ENCODE results near the gene PAPSS2. TPM values are rescaled to one million over a fixed set of nuclear protein-coding genes. Genes with fewer than 3 reads are reported as not detected.

PAPSS2 gene
- total RNA-seq, 1 experiment from 2014 or later: 14.6 TPM

DNA sequence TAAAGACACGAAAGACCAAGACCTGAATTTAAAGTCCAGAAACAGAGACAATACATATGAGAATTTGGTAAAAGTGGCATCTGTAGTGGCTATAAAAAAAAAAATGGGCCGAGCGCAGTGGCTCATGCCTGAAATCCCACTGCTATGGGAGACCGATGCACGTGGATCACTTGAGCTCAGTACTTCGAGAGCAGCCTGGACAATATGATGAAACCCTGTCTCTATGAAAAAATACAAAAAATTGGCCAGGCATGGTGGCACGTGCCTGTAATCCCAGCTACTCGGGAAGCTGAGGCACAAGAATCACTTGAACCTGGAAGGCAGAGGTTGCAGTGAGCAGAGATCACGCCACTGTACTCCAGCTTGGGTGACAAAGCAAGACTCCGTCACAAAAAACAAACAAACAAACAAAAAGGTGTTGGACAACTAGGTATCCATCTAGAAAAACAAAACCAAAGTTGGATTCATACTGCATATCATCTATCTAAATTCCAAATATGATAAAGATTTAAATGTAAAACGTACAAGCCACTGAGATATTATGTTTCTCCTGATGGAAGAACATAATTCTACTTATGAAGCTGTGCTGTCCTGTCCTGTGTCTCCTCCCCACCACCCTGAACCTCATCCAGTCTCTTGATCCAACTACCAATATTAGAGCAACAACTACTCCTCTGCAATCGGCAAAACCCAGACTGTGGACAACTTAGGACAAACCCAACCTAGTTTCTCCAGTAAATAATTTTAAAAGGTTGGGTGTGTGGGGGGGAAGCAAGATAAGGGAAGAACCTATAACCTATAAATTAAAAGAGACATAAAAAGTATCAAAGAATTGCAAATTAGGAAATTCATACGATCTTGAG is 104.6 kb downstream of the PAPSS2 start:
- Histone ChIP-seq H3K9me3 (ENCODE audit: control insufficient read depth in 1 of 2, insufficient read depth in 1 of 2, low read depth in 1 of 2, low read length in 2 of 2) (no peaks in the 10 kb centered on the region), H3K36me3 (ENCODE audit: control insufficient read depth in 1 of 2, insufficient read depth in 2 of 2, low read length in 2 of 2) (peaks cover 2 to 10% of the 10 kb centered on the region in 2 experiments; a peak in 1 of 4 replicates), H3K9me2 (ENCODE audit: insufficient read depth) (no peaks in the 10 kb centered on the region), H3K79me2 (ENCODE audit: insufficient read depth, low read length) (no peaks in the 10 kb centered on the region; the same call in none of the 2 replicates), H3K27me3 (ENCODE audit: insufficient read depth, low read length) (no peaks in the 10 kb centered on the region), H3K4me3 (replicated peaks in 1 of 2; ENCODE audit: low read depth in 1 of 2, low read length in 2 of 2) (no peak overlapping the region), H2AFZ (ENCODE audit: low read depth, low read length, poor library complexity, severe bottlenecking) (no peak overlapping the region), H3K27ac (ENCODE audit: low read depth, low read length) (no peak overlapping the region), H3K4me1 (ENCODE audit: control insufficient read depth in 1 of 2, insufficient read depth in 2 of 2, low read length in 2 of 2) (peaks cover 20 to 33% of the 10 kb centered on the region in 2 experiments), H3K4me2 (ENCODE audit: low read length) (no peak overlapping the region), H4K20me1 (ENCODE audit: insufficient read depth) (0 out of 2 replicates have a peak, but pooled peaks cover 4% of the 10 kb centered on the region), H3K9ac (ENCODE audit: low read length) (no peak overlapping the region)
- POLR2A ChIA-PET: no interaction called here
- TF ChIP-seq EZH2 (IDR thresholded peaks at IDR 0.05) (no peak), FOSL1 (IDR thresholded peaks at IDR 0.05; ENCODE audit: low read depth) (no peak), RAD21 (IDR thresholded peaks at IDR 0.05; ENCODE audit: low read depth) (no peak), JUND (IDR thresholded peaks at IDR 0.05) (no peak), TCF7L2 (IDR thresholded peaks at IDR 0.05; ENCODE audit: borderline replicate concordance, extremely low read depth, insufficient read depth, insufficient read length) (no peak)
- TF ChIP-seq, protein P1, sequence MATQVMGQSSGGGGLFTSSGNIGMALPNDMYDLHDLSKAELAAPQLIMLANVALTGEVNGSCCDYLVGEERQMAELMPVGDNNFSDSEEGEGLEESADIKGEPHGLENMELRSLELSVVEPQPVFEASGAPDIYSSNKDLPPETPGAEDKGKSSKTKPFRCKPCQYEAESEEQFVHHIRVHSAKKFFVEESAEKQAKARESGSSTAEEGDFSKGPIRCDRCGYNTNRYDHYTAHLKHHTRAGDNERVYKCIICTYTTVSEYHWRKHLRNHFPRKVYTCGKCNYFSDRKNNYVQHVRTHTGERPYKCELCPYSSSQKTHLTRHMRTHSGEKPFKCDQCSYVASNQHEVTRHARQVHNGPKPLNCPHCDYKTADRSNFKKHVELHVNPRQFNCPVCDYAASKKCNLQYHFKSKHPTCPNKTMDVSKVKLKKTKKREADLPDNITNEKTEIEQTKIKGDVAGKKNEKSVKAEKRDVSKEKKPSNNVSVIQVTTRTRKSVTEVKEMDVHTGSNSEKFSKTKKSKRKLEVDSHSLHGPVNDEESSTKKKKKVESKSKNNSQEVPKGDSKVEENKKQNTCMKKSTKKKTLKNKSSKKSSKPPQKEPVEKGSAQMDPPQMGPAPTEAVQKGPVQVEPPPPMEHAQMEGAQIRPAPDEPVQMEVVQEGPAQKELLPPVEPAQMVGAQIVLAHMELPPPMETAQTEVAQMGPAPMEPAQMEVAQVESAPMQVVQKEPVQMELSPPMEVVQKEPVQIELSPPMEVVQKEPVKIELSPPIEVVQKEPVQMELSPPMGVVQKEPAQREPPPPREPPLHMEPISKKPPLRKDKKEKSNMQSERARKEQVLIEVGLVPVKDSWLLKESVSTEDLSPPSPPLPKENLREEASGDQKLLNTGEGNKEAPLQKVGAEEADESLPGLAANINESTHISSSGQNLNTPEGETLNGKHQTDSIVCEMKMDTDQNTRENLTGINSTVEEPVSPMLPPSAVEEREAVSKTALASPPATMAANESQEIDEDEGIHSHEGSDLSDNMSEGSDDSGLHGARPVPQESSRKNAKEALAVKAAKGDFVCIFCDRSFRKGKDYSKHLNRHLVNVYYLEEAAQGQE (IDR thresholded peaks at IDR 0.05; ENCODE audit: low read depth): no peak
- TF ChIP-seq, protein P2, sequence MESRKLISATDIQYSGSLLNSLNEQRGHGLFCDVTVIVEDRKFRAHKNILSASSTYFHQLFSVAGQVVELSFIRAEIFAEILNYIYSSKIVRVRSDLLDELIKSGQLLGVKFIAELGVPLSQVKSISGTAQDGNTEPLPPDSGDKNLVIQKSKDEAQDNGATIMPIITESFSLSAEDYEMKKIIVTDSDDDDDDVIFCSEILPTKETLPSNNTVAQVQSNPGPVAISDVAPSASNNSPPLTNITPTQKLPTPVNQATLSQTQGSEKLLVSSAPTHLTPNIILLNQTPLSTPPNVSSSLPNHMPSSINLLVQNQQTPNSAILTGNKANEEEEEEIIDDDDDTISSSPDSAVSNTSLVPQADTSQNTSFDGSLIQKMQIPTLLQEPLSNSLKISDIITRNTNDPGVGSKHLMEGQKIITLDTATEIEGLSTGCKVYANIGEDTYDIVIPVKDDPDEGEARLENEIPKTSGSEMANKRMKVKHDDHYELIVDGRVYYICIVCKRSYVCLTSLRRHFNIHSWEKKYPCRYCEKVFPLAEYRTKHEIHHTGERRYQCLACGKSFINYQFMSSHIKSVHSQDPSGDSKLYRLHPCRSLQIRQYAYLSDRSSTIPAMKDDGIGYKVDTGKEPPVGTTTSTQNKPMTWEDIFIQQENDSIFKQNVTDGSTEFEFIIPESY (IDR thresholded peaks at IDR 0.05; ENCODE audit: extremely low read depth, insufficient replicate concordance, low read length): no peak
- intact Hi-C loops (cut with micrococcal nuclease): no loop called here
- RAD21 ChIA-PET (ENCODE audit: low non-redundant PET in 1 of 2, low total read pairs in 2 of 2, uncharacterized antibody in 2 of 2, unreplicated experiment in 2 of 2): no interaction called here
- ATAC-seq: no peak
- DNase-seq (ENCODE audit: low read depth, low spot score): no peak
- CTCF ChIA-PET: no interaction called here
- BruUV-seq (replicated peaks): no TSS peak
